NCI-H1105 treated with DMSO at 0.1 percent for 48 hours (cell line): ENCODE data around the gene MINDY3.
"Not testable (repeated sequence)": the region's sequence is repeated elsewhere in the genome, so short reads cannot be mapped to it uniquely, and the experiment has no call there.

Experiments
- DNase-seq: peaks from one replicate; lab custom pipeline; 2025; lab: John Stamatoyannopoulos, UW

The MINDY3 gene

DNA sequence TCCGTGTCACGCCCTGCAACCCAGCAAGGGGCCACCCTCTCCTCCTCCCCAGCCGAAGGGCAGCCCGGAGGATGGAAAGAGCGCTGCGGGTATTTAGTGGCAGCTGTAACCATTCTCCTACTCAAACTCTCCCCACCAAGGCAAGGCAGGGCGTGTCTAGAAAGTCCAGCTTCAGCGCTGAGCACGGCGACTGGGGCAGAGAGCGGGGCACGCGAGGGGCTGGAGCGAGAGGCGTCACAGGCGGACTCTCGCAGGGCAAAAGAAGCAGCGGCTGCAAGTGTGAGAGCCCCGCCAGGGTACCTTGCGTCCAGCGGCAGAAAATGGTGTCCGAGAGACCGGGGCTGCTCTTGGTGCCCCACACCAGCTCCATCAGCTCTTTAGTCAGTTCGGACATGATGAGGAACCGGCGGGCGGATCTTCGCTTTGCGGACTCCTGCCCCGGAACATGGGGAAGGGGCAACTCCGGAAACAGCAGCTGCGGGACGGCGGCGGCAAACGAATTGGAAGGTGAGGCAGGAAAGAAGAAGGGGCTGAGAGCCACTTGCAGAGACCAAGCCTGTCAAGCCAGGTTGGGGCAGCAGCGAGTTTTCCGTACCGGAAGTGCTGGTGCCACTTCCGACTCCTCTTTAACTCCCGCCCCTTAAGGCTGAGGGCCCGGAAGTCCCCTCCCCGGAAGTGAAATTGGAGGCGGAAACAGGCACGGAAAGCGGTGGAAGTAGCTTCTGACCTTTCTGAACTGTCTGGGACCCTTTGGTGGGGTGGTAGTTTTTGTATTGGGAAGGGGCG is at the start of gene MINDY3:
Gene MINDY3, minus strand, starts transcription at position 602 of the 786 bp plus-strand sequence. Its CDS starts 208 bp downstream, at position 394.
- DNase-seq = peak; percentile 60

DNA sequence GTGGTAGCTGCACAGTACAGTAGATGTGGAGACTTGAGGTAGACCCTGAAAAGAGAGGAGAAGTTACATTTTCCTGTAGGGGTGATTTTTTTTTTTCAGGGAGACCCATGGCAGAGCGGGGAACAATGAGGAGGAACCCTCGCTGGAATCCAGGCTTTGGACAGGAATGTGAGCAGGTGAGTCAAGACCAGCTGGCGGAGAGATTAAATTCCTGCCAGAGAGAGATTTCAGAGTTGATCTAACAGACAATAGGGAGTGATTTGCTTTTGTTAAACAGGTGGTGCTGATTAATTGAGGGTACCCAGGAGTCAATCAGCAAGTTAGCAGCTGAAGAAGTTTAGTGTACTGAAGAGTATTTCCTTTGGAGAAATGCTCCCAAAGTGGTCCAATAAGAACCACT is 41.6 kb upstream of the MINDY3 start:
- no peak for DNase-seq

DNA sequence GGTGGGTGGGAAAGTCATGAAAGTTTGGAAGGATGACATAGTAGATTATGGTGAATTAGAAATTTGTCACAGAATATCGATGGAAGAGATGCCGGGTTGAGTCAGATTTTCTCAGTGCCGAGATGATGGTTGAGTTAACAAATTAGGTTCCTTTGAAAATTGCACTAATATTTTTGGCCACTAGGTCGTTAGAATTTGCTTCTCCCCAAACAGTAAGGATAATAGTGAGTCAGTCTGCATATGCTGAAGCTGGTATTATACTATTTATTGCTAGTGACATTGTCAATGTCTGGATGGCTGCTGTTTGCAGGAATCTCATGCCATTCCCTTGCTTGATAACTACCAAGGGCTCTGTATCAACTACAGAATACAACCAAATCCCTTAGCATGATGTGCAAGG is 37.7 kb upstream of the MINDY3 start:
- no peak for DNase-seq

DNA sequence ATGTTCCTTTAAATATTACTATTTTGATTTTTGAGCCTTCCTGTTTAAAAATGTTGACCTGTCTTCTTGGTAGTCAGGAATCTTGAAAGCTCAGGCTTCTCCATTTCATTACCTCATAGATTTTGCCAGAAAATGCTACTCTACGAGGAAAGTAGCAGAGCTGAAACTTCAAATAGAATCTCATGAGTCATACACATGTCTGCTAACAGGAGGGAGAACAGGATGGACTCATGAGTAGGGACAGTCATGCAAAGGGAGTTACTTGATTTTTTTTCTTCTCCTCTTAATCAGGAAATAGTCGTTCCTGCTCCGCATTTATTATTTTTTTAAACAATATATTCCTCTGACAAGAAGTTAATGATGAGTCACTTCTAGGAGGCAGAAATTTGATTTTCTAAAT is 37.0 kb upstream of the MINDY3 start:
- DNase-seq = no peak

DNA sequence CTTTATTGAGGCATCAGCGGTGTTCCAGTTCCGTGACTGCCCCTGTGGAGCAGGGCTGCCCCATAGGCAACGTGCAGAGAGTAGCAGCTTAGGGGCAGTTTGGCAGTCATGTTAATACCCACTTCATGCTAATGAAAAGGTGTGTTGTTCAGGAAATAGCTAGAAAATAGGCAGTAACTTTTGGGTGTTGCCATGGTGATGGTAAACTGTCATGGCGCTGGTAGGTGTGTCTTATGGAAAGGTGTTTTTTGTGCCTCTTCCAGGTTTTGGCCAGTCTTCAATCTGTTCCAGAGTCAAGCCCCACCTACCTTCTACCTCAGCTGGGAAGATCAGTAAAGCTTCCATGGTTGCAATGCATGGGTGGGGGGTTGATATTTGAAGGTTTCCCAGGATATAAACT is 36.3 kb upstream of the MINDY3 start:
- no peak for DNase-seq

DNA sequence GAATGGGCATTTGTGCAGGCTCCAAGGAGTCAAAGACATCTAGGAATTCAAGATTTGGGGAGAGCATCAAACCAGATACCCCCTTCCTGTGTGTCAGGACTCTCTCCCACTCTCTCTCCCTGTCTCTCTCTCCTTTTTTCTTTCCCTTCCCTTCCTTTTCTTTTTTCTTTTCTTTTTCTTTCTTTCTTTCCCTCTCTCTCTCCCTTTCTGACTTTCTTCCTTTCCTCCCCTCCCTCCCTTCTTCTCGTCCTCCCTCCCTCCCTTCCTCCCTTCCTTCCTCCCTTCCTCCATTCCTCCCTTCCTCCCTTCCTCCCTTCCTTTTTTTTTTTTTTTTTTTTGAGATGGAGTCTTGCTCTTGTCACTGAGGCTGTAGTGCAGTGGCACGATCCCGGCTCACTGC is 24.1 kb upstream of the MINDY3 start:
- no peak for DNase-seq

DNA sequence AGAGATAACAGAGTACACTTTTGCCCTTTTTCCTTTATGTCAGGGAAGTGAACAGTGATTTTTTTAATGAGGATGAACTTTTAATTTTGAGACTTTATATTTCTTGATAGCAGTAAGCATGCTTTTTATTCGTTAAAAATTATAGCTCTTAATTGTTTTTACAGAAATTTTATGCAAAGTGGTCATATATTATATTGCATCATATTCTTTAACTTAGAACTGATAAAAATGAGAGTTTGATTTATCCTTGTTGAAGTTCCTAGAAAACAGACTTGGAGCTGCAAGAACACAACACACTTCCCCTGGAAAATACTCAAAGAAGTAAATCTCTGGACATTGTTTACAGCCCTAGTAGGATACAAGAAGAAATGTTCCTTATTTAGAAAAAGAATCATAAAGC is 21.2 kb upstream of the MINDY3 start:
- no peak for DNase-seq

DNA sequence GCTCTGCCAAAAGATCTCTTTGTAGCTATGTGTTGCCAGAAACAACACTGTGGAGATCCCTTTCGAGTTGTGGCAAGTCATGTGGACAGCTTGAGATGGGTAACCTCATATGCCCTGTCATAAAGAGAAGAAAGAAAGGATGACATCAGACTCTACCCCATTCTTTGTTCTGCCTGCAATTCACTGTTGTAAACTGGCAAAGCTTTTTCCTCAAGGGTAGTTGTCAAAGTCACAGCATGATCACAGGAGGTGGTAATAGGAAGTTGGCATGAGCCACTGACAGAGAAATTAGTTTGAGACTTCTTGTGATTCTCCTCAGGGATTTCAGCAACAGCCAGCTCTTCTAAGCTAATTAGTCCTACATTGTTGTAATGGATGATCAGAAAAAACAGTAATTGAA is 19.4 kb upstream of the MINDY3 start:
- DNase-seq = no peak

DNA sequence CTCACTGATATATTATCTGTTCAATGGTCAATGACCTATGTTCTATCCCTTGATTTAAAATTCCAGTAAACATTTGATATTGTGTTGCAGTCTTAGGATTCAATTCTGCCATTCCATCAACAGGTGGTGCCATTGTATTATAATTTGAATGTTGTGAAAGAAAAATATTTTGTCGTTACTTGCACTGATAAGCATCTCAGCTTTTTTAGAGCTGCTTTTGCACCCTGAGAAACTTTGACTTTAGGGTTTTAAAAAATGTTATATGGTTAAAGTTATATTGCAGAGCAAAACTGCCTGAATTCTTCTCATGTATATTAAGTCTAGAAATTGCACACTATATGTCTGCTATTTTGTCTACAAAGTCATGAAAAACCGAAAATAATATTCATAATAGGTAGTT is 18.8 kb upstream of the MINDY3 start:
- DNase-seq = peak; percentile 18

DNA sequence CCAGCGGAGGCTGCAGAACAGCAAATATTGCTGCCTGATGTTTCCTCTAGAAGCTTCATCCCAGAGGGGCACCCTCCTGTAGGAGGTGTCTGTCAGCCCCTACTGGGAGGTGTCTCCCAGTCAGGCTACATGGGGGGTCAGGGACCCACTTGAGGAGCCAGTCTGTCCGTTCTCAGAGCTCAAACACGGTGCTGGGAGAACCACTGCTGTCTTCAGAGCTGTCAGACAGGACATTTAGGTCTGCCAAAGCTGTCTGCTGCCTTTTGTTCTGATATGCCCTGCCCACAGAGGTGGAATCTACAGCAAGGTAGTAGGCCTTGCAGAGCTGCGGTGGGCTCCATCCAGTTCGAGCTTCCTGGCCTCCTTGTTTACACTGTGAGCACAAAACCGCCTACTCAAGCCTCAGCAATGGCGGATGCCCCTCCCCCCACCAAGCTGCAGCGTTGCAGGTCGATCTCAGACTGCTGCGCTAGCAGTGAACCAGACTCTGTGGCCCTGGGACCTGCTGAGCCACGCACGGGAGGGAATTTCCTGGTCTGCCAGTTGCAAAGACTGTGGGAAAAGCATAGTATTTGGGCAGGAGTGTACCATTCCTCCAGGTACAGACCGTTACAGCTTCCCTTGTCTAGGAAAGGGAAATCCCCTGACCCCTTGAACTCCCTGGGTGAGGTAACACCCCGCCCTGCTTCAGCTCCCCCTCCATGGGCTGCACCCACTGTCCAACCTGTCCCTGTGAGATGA is 17.7 kb upstream of the MINDY3 start:
- DNase-seq = no peak

DNA sequence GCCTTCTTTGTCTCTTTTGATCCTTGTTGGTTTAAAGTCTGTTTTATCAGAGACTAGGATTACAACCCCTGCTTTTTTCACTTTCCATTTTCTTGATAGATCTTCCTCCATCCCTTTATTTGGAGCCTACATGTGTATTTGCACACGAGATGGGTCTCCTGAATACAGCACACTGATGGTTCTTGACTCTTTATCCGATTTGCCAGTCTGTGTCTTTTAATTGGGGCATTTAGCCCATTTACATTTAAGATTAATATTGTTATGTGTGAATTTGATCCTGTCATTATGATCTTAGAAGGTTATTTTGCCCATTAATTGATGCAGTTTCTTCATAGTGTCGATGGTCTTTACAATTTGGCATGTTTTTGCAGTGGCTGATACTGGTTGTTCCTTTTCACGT is 16.0 kb upstream of the MINDY3 start:
- DNase-seq = not testable (repeated sequence)

DNA sequence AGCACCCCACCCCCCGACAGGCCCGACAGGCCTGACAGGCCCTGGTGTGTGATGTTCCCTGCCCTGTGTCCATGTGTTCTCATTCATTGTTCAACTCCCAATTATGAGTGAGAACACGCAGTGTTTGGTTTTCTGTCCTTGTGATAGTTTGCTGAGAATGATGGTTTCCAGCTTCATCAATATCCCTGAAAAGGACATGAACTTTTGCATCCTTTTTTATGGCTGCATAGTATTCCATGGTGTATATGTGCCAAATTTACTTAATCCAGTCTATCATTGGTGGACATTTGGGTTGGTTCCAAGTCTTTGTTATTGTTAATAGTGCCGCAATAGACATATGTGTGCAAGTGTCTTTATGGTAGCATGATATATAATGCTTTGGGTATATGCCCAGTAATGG is 12.3 kb upstream of the MINDY3 start:
- DNase-seq = not testable (repeated sequence)

DNA sequence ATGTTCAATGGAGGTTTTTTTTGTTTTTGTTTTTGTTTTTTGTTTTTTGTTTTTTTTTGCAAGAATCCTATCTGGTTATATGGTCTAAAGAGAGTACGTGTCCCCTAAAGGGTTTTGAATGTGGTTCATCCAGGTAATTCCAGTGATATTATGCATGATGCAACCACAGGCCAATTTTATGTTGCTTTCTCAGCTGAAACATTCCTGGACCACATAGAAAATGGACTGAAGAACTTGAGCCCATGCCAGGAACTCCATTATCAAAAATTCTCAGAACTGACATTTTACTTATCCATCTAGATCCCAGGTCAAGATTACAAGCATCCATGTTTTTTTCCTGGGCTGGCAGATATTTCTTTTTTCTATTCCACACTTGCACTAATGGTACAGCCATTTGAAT is 11.5 kb upstream of the MINDY3 start:
- no peak for DNase-seq

DNA sequence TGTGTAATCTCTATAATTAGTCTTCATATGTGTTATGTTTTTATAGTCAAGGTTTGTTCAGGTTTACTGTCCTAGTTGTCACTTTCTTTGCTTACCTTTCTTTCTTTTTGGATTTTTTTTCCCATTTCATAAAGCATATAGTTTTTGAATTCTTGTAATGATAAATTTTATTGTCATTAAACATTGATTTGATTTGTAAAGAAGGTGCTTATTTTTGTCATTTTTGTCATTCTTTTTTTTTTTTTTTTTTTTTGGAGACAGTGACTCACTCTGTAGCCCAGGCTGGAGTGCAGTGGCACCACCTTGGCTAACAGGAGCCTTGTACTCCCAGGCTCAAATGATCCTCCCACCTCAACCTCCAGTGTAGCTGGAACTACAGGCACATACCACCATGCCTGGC is 9.6 kb upstream of the MINDY3 start:
- DNase-seq = no peak

DNA sequence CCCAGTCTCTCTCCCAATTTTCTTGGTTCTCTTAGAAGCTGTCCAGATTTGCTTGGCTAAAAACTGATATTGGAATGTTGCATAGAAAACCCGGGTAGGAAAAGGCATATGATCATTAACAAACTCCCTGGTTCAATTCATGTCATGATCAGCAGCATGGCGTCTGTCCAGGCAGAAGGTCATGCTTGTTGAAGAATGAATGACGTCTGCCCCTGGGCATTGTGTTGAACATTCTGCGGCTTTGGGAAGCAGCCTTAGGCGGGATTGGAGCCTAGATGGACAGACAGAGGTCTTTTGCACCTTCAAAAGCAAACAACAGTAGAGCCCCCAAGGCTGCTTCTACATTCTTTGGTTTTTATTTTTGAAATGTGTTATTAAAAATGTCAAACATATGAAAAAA is 7.7 kb upstream of the MINDY3 start:
- no peak for DNase-seq

DNA sequence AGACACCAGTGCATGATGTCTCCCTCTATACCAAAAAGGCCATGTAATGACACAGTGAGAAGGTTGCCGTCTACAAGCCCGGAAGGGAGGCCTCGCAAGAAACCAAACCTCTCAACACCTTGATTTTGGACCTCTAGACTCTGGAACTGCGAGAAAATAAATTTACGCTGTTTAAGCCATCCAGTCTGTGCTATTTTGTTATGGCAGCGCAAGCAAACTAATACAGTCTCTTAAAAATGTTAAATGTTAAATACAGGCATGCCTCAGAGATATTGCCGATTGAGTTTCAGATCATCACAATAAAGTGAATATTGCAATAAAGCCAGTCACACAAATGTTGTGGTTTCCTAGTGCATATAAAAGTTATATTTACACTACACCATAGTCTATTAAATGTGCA is 5.0 kb upstream of the MINDY3 start:
- no peak for DNase-seq

DNA sequence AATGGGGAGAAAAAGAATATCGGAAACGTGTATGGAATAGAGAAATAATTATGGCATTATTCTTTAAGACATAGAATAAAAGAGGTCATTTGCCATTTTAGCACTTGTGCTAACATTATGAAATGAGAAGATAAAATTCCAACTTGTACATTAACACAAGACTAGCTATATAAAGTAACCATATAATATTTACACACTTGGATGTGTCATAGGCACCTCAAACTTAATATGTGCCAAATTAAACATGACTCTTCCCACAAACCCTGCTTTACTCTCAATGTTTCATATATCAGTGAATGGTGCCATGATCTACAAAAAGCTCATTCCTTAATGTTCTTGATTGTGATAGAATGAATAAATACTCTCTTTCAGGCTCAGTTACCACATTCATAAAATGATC is 4.1 kb upstream of the MINDY3 start:
- DNase-seq = no peak

DNA sequence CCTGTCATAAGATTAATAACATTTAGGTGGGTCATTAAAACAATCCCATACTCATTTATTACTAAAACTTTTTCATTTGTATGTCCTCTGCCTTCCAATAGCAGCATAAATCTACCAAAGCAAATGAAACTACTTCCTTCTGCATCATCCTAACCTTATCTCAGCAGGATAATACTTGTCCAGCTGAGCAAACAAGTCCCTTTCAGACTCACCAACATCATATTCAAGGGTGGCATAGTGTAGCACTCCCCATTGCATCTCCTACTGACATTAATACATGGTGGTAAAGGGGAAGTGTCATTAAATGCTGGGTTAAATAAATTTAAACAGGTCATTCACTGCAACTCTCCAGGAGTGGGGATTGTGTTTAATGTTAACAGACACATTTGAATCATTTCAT is 3.4 kb upstream of the MINDY3 start:
- DNase-seq = no peak

DNA sequence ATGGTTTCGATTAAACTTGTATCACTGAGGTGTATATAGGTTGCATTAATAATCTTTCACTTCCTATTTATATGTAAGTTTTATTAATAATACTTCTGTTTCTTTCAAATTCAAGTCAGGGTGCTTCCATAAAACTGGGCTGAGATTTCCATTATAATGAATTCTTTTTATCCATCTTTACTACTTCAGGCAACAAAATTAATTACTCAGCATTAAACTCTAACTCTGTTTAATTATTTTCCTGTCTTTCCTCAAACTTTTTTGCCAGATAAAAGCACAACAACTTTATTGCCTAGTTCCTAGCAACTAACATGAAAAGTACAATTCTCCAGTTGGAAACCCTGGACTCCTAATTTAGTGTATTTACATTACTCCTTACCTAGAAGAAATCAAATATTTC is 3.0 kb upstream of the MINDY3 start:
- no peak for DNase-seq

DNA sequence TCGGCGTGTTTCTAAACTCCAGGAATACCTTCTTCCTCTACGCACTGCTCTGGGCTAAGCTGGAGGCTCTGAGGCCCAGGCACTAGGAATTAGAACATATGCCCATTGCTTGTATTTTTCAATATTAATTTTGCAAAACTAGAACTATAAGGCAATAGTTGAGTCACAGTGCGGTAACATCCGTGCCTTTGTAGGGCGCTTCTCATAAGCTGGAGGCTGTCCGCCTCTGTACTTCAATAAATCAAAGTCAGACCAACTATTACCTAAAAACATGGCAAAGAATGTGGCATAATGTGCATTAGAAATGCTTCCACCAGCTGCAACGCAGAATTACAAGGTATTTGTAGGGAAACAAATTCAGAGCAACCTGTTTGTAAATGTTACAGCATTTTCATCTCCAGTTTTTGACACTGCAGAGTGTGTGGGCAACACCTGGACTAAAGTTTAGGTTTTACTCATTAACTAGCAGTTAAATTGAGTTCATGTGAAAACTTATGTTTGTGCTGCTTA is 440 bp upstream of the MINDY3 start:
- no peak for DNase-seq

DNA sequence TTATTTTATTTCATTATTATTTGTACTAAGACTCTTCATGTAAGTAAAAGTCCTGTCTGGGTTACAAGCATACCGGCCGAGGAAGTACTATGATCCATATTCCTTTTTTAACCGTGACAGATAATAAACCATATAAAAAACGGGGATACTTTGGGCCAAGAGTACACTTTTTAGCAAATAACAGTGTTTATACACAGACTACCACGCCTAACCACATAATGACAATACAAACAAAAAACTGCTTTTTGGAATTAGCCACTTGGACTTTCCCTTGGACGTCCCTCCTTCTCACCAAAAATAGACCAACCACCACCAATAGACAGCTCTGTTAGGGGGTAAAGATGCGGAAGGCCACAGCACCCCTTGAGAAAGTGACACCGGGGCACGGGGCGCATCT is 800 bp downstream of the MINDY3 start:
- no peak for DNase-seq

DNA sequence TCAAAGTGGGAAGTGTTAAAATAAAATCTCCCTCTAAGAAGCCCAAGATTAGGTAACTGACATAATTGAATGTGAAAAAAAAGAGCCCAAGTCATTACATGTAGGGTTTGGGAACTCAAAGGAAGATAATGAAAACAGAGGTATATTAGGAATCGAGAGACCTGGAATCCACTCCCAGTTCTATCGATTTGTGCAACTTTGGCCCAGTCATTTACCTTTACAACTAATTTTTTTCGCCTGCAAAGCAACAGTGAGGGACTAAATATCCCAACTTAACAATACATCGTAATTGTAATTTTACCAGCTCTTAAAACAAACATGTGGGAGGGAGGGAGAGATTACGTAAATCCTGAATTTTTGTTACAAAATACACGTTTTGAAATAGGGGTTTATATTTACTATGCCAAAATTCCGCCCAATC is 1.4 kb downstream of the MINDY3 start:
- no peak for DNase-seq

DNA sequence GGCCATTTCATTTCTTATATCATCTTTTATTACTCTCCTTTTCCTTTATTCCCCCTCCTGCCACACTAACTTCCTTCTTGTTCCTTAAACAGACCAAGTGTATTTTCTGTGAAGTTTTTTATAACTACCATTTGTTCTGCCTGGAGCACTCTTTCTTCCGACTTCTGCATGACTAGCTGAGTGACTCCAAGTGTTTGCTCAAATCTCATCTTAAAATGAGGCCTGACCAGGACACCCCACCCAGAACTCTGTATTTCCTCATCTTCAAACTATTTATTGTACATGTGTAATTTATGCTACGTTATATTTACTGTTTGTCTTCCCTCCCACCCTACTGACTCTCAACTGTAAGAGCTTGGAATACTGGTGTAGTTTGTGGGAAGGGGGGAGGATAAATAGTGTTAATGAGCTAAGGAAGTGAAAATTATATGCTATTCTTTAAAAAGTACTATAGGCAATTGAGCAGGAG is 3.2 kb downstream of the MINDY3 start:
- no peak for DNase-seq
